Measurements from ENCODE around the gene KLF3.

The KLF3 gene

GRCh38 chr4:38692421-38692820, 28.4 kb downstream of the KLF3 start:
- no peak for TF ChIP-seq GFI1B (tag by site-specific recombination; IDR thresholded peaks at IDR 0.05)
- TF ChIP-seq ZNF585B (tag by site-specific recombination; IDR thresholded peaks at IDR 0.05), result no peak
- TF ChIP-seq ZSCAN5A (tag by site-specific recombination; IDR thresholded peaks at IDR 0.05), result no peak
- TF ChIP-seq ZFP41 (tag by site-specific recombination; IDR thresholded peaks at IDR 0.05; ENCODE audit: borderline replicate concordance), result no peak
- no peak for TF ChIP-seq ZNF138 (tag by site-specific recombination; IDR thresholded peaks at IDR 0.05; ENCODE audit: borderline replicate concordance)
- no peak for TF ChIP-seq ZBTB20 (tag by site-specific recombination; IDR thresholded peaks at IDR 0.05)
- TF ChIP-seq PRDM1 (tag by site-specific recombination; IDR thresholded peaks at IDR 0.05), result no peak
- TF ChIP-seq ZNF843 (tag by site-specific recombination; IDR thresholded peaks at IDR 0.05), result no peak
- TF ChIP-seq ZNF837 (tag by site-specific recombination; IDR thresholded peaks at IDR 0.05), result no peak
- TF ChIP-seq ZNF18 (tag by site-specific recombination; IDR thresholded peaks at IDR 0.05), result no peak
- TF ChIP-seq ZIC2 (tag by site-specific recombination; IDR thresholded peaks at IDR 0.05), result no peak
- no peak for TF ChIP-seq ZNF768 (tag by site-specific recombination; IDR thresholded peaks at IDR 0.05)
- no peak for TF ChIP-seq TRIM28 (IDR thresholded peaks at IDR 0.05; ENCODE audit: borderline replicate concordance, low read length)
- TF ChIP-seq ZNF114 (tag by site-specific recombination; IDR thresholded peaks at IDR 0.05), result no peak
- Histone ChIP-seq H3K4me3 (ENCODE audit: low read depth, low read length) (no peak overlapping the region), H3K9me3 (ENCODE audit: control insufficient read depth, insufficient read depth, low read depth, low read length) (no peaks in the 10 kb centered on the region), H3K36me3 (ENCODE audit: control insufficient read depth in 2 of 2, insufficient read depth in 1 of 2, low read length in 2 of 2) (peaks cover 6 to 92% of the 10 kb centered on the region in 2 experiments; a peak in 2 of 3 replicates), H3K27ac (ENCODE audit: extremely low read depth, low read depth, low read length) (no peak overlapping the region), H3K4me1 (ENCODE audit: control insufficient read depth, insufficient read depth, low read length) (no peaks in the 10 kb centered on the region)
- CTCF ChIA-PET, result interaction anchor here (1.0 to 1.5 kb wide), 2 partner anchors 11 to 629 kb away, joined by 3 to 7 read pairs; no protein-coding TSS in a partner anchor
- POLR2A ChIA-PET, result no interaction called here

- Histone ChIP-seq H3K4me1 (ENCODE audit: control insufficient read depth, insufficient read depth, low read length) (no peaks in the 10 kb centered on the region), H3K36me3 (ENCODE audit: control insufficient read depth in 2 of 2, insufficient read depth in 1 of 2, low read length in 2 of 2) (peaks cover 6 to 92% of the 10 kb centered on the region in 2 experiments; a peak in 2 of 3 replicates), H3K4me3 (ENCODE audit: low read depth, low read length) (no peak overlapping the region), H3K27ac (ENCODE audit: extremely low read depth, low read depth, low read length) (no peak overlapping the region), H3K9me3 (ENCODE audit: control insufficient read depth, insufficient read depth, low read depth, low read length) (no peaks in the 10 kb centered on the region)
- ChIA-PET CTCF (interaction anchor here (0.7 kb wide), 1 partner anchor 304 kb away, joined by 5 read pairs; no protein-coding TSS in a partner anchor), POLR2A (no interaction called here)
- TF ChIP-seq ZNF354C (tag by site-specific recombination; IDR thresholded peaks at IDR 0.05; ENCODE audit: borderline replicate concordance, low read depth) (no peak), ZNF362 (tag by site-specific recombination; IDR thresholded peaks at IDR 0.05) (no peak), ZNF626 (tag by site-specific recombination; IDR thresholded peaks at IDR 0.05) (no peak), ZFP69B (tag by site-specific recombination; IDR thresholded peaks at IDR 0.05) (no peak), ZNF600 (tag by site-specific recombination; IDR thresholded peaks at IDR 0.05) (no peak), ZNF670 (tag by site-specific recombination; IDR thresholded peaks at IDR 0.05; ENCODE audit: low read depth) (no peak), HIC1 (tag by site-specific recombination; IDR thresholded peaks at IDR 0.05) (no peak), BCL11A (tag by site-specific recombination; IDR thresholded peaks at IDR 0.05; ENCODE audit: low read depth) (no peak), SCRT1 (tag by site-specific recombination; IDR thresholded peaks at IDR 0.05; ENCODE audit: borderline replicate concordance) (no peak), ZNF341 (tag by site-specific recombination; IDR thresholded peaks at IDR 0.05; ENCODE audit: low read depth) (no peak), TCF7L2 (IDR thresholded peaks at IDR 0.05; ENCODE audit: borderline replicate concordance, low read depth, low read length) (no peak)
These were observed 29.6 kb downstream of the KLF3 start for GRCh38 chr4:38693569-38693968.
